A549 (cell line): ENCODE data around the gene RAX. TPM values are rescaled to one million over a fixed set of nuclear protein-coding genes. Genes with fewer than 3 reads are reported as not detected.

Experiments used
- ATAC-seq, 2 experiments: fragments of 200-7000 bp in 1 of 2; fragments of >200 bp in 1 of 2; cut with Nextera tagmentation in 1 of 2; cut with Tn5 transposase in 1 of 2; 3 replicates each; pipeline versions ENCODE4 v1.8.0 to v1.9.1; 2018 to 2020; ENCODE audit warnings: mild to moderate bottlenecking in 1 of 2, moderate library complexity in 1 of 2
- CTCF ChIA-PET: fragments of 300-600 bp; sonication (Branson Sonifier 250); formaldehyde crosslinking; extraction: SDS; loops from one replicate; lab custom pipeline; 2021; ENCODE audit warnings: antibody characterized with exemption, inconsistent platforms; lab: Yijun Ruan, JAX
- POLR2A ChIA-PET: fragments of 350-600 bp; formaldehyde crosslinking; extraction: SDS; loops from one replicate; lab custom pipeline; 2021; ENCODE audit warnings: antibody characterized with exemption, inconsistent platforms; lab: Yijun Ruan, JAX
- DNase-seq, 2 experiments: peaks; one replicate each; pipeline versions ENCODE4 v3.0.0 to v3.0.0-alpha.2; 2011 to 2016; ENCODE audit warnings: low read depth in 1 of 2, low spot score in 1 of 2
- FAIRE-seq: peaks from 2 replicates; lab custom pipeline; 2011; peaks lifted over from hg19 to GRCh38; lab: Jason Lieb, UNC
- H3K27ac ChIP-seq, 2 experiments: fragments of >200 bp; sonication (Bioruptor Twin); formaldehyde crosslinking; 3 replicates each; pipeline ENCODE4 v1.5.1; 2016 to 2017
- H3K4me1 ChIP-seq: fragments of >200 bp; sonication (Bioruptor Twin); formaldehyde crosslinking; 3 replicates; pipeline ENCODE4 v1.6.1; 2016
- H3K4me2 ChIP-seq: fragments of >200 bp; sonication (Bioruptor Twin); formaldehyde crosslinking; 3 replicates; pipeline ENCODE4 v1.6.1; 2016
- H3K4me3 ChIP-seq: fragments of >200 bp; sonication (Bioruptor Twin); formaldehyde crosslinking; 3 replicates; pipeline ENCODE4 v1.5.1; 2016
- H3K9me3 ChIP-seq: fragments of >200 bp; sonication (Bioruptor Twin); formaldehyde crosslinking; 3 replicates; pipeline ENCODE4 v1.6.1; 2016
- CBX2 ChIP-seq: fragments of 200-600 bp; sonication (generic); IDR thresholded peaks from 2 replicates; pipeline ENCODE4 v1.6.1; 2016; ENCODE audit warnings: low read depth, mild to moderate bottlenecking, borderline replicate concordance
- CBX8 ChIP-seq: fragments of 200-600 bp; sonication (generic); IDR thresholded peaks from 2 replicates; pipeline ENCODE4 v1.6.1; 2016
- CEBPB ChIP-seq, 2 experiments: fragments of >200 bp in 1 of 2; sonication (Bioruptor Twin) in 1 of 2; formaldehyde crosslinking in 1 of 2; IDR thresholded peaks; 2 replicates each; pipeline ENCODE4 v1.6.1; 2012 to 2016
- CHD2 ChIP-seq: fragments of 150-350 bp; IDR thresholded peaks from 2 replicates; pipeline ENCODE4 v1.6.1; 2014; ENCODE audit warnings: low read length; ENCODE audit not compliant: partially characterized antibody
- EP300 ChIP-seq, 2 experiments: fragments of >200 bp; sonication (Bioruptor Twin); formaldehyde crosslinking; IDR thresholded peaks; 2 replicates in 1 of 2; 3 replicates in 1 of 2; pipeline ENCODE4 v1.6.1; 2016 to 2017
- HDAC2 ChIP-seq: fragments of 200-600 bp; sonication (generic); IDR thresholded peaks from 2 replicates; pipeline ENCODE4 v1.6.1; 2016
- HOXB13 ChIP-seq: fragments of 250-450 bp; sonication (Bioruptor Pico); IDR thresholded peaks from 2 replicates; pipeline ENCODE4 v1.5.0; 2020; ENCODE audit warnings: low read depth, mild to moderate bottlenecking, moderate library complexity
- KDM1A ChIP-seq: fragments of 200-600 bp; sonication (generic); IDR thresholded peaks from 2 replicates; pipeline ENCODE4 v1.6.1; 2016; ENCODE audit warnings: low read depth, mild to moderate bottlenecking
- KDM5A ChIP-seq: fragments of 200-600 bp; sonication (generic); IDR thresholded peaks from 2 replicates; pipeline ENCODE4 v1.6.1; 2016; ENCODE audit warnings: antibody characterized with exemption, mild to moderate bottlenecking
- MAZ ChIP-seq: fragments of 150-350 bp; IDR thresholded peaks from 2 replicates; pipeline ENCODE4 v1.6.1; 2014; ENCODE audit warnings: antibody characterized with exemption, low read depth, low read length, borderline replicate concordance
- NPAS2 ChIP-seq: fragments of 250-450 bp; sonication (Bioruptor Pico); IDR thresholded peaks from 2 replicates; pipeline ENCODE4 v1.8.0; 2022; ENCODE audit warnings: mild to moderate bottlenecking, moderate library complexity, borderline replicate concordance
- POLR2AphosphoS2 ChIP-seq: conservative IDR thresholded peaks from 2 replicates; pipeline ENCODE4 v1.6.1; 2012; ENCODE audit warnings: low read length, improper control_type of control experiment, inconsistent platforms
- RARB ChIP-seq: fragments of 250-450 bp; sonication (Bioruptor Pico); IDR thresholded peaks from 2 replicates; pipeline ENCODE4 v1.8.0; 2021; ENCODE audit warnings: mild to moderate bottlenecking, moderate library complexity
- RNF2 ChIP-seq: fragments of 200-600 bp; sonication (generic); IDR thresholded peaks from 2 replicates; pipeline ENCODE4 v1.6.1; 2016; ENCODE audit warnings: low read depth, mild to moderate bottlenecking, antibody characterized with exemption, moderate library complexity, borderline replicate concordance
- TP53 ChIP-seq: fragments of 250-450 bp; sonication (Bioruptor Pico); IDR thresholded peaks from 2 replicates; pipeline ENCODE4 v1.5.0; 2021; ENCODE audit warnings: mild to moderate bottlenecking, moderate library complexity
- ZFP36 ChIP-seq: fragments of 450-650 bp; IDR thresholded peaks from 2 replicates; pipeline ENCODE4 v1.6.1; 2014; ENCODE audit warnings: borderline replicate concordance; ENCODE audit not compliant: partially characterized antibody
- ZNF302 ChIP-seq: fragments of 250-450 bp; sonication (Bioruptor Pico); IDR thresholded peaks from 2 replicates; pipeline ENCODE4 v1.9.0; 2021; ENCODE audit warnings: inconsistent platforms, mild to moderate bottlenecking, moderate library complexity
- WGBS: methylation state at CpG from one replicate; pipeline ENCODE4 v1.1.6; 2017; ENCODE audit errors: missing lambda C conversion rate; 5-methylcytosine and 5-hydroxymethylcytosine counted together
- polyA plus RNA-seq, 4 experiments: library from polyadenylated mRNA; depleted of rRNA in 3 of 4; stranded (reverse); fragments of >200 nt; fragmentation: RNase III in 1 of 4; extraction: RNeasy Plus Mini Kit Qiagen cat#74134 plus additional on column Dnase treatment in 1 of 4; gene quantifications; 2 replicates in 3 of 4; 3 replicates in 1 of 4; pipeline ENCODE4 v1.2.3, GENCODE V29; 2011 to 2017
- TF ChIP-seq, protein P1 (sequence below): fragments of 450-650 bp; IDR thresholded peaks from 2 replicates; pipeline ENCODE4 v1.6.1; 2014; ENCODE audit warnings: antibody characterized with exemption
- TF ChIP-seq, protein P2 (sequence below): fragments of >200 bp; sonication (Bioruptor Twin); formaldehyde crosslinking; IDR thresholded peaks from 2 replicates; pipeline ENCODE4 v1.6.1; 2016
- TF ChIP-seq, protein P3 (sequence below): fragments of 250-450 bp; sonication (Bioruptor Pico); IDR thresholded peaks from 2 replicates; pipeline ENCODE4 v1.5.0; 2021; ENCODE audit warnings: mild to moderate bottlenecking, moderate library complexity, borderline replicate concordance
- TF ChIP-seq, protein P4 (sequence below): IDR thresholded peaks from 2 replicates; pipeline ENCODE4 v1.6.1; 2012
- TF ChIP-seq, protein P5 (sequence below): fragments of 250-450 bp; sonication (Bioruptor Pico); IDR thresholded peaks from 2 replicates; pipeline ENCODE4 v1.5.0; 2020; ENCODE audit warnings: low read depth, mild to moderate bottlenecking, moderate library complexity

The RAX gene
- polyA plus RNA-seq, 2 of the 4 experiments (the other 2 are of a cell fraction) = not detected

DNA sequence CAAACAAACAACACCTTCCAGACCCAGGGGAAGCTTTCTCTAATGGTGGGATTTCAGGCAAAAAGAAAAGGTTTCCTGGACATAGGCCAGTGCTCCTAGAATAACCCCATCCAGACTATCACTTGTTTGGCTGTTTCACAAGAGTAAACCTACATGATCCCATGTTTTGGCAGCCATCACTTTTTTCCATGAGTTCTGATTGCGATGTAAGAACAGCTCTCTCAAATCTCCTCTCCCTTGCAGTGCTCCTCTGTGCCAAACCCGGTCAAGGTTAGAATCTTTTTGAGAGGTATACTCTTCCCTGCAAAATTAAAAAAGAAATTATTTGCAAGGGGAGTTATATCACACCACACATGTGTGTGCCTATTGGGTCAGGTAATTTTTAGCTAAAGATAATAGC lies 41.4 kb downstream of the RAX start:
- Histone ChIP-seq H3K4me1 (no peaks in the 10 kb centered on the region), H3K27ac (no peak overlapping the region), H3K4me2 (no peak overlapping the region), H3K4me3 (no peak overlapping the region)
- ChIA-PET POLR2A (no interaction called here), CTCF (no interaction called here)
- DNase-seq = no peak
- TF ChIP-seq, protein P1, sequence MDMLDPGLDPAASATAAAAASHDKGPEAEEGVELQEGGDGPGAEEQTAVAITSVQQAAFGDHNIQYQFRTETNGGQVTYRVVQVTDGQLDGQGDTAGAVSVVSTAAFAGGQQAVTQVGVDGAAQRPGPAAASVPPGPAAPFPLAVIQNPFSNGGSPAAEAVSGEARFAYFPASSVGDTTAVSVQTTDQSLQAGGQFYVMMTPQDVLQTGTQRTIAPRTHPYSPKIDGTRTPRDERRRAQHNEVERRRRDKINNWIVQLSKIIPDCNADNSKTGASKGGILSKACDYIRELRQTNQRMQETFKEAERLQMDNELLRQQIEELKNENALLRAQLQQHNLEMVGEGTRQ = no peak
- TF ChIP-seq RARB (CRISPR knock-in tag) = no peak
- TF ChIP-seq, protein P2, sequence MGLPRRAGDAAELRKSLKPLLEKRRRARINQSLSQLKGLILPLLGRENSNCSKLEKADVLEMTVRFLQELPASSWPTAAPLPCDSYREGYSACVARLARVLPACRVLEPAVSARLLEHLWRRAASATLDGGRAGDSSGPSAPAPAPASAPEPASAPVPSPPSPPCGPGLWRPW = no peak
- TF ChIP-seq TP53 (CRISPR knock-in tag) = no peak
- TF ChIP-seq CBX8 = no peak
- no peak for TF ChIP-seq CBX2
- TF ChIP-seq, all 56 proteins: peak for 0
- ATAC-seq = no peak
- 30% methylated on average over 2 of the region's 2 CpGs for WGBS
- no peak for FAIRE-seq
- H3K9me3 ChIP-seq = no peaks in the 10 kb centered on the region

DNA sequence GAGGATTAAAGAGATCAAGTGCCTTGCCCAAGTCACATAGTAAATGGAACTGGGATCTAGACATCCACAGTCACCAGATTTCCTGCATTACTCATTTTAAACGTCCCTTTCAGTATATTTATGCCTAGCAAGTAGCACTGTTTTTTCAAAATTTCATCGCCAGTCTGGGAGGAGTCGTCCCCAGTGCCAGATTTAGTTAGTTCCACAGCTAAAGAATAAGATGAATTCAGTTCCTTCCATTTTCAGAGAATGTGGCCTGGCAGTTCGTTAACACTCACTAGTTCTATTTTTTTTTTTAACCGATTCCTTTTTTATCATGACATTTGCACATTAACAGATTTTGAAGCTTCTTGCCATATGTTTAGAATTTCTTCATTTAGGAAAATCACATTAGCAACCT lies 42.1 kb downstream of the RAX start:
- DNase-seq (no peak), FAIRE-seq (no peak), ATAC-seq (no peak)
- ChIA-PET CTCF (interaction anchor here (1.2 to 1.8 kb wide), 4 partner anchors 9 to 463 kb away, joined by 4 to 9 read pairs (median 6); no protein-coding TSS in a partner anchor), POLR2A (no interaction called here)
- Histone ChIP-seq H3K4me1 (no peaks in the 10 kb centered on the region), H3K4me3 (no peak overlapping the region), H3K9me3 (no peaks in the 10 kb centered on the region), H3K27ac (no peak overlapping the region), H3K4me2 (no peak overlapping the region)
- TF ChIP-seq RNF2 (peak; percentile 96), TP53 (CRISPR knock-in tag) (no peak), EP300 (IDR thresholded peaks at IDR 0.05) (no peak), ZFP36 (peak; percentile 12)
- WGBS = 25% methylated on average over 5 of the region's 5 CpGs

DNA sequence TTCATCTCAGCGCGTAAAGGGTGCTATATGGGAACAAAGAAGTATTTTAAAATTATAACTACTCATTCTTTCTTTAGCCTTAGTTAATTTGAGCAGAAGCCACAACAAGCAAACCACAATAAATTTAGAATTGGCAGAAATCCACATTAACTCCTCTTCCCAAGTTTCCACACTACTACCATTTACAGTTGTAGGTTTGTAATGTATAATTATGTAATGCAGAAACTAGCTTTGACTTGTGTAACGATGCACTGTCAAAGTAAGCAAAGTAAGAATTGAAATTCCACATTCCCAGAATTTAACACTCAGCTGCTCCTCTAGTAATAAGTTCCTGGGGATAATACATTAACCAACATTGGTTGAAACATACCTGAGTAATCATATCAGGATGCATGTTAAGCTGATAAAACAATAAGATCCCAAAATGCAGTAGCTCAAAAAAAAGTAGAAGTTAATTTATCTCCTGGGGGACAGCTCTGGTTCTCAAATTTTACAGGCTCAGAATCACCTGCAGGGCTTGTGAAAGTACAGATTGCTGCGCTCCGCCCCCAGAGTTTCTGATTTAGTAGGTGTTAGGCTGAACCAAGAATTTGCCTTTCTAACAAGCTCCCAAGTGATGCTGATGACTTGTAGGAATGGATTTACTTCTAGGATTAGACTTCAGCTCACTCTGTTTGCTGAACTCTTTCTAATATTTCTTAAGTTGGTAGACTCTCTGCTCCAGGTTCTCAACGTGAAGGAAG lies 43.4 kb downstream of the RAX start:
- 51% methylated on average over 6 of the region's 6 CpGs for WGBS
- CTCF ChIA-PET = interaction anchor here (1.3 to 1.8 kb wide), 4 partner anchors 8 to 462 kb away, joined by 4 to 9 read pairs (median 5); partner anchors contain the start of gene GRP
- H3K4me3 ChIP-seq = no peak overlapping the region
- no peaks in the 10 kb centered on the region for H3K4me1 ChIP-seq
- TF ChIP-seq, protein P3, sequence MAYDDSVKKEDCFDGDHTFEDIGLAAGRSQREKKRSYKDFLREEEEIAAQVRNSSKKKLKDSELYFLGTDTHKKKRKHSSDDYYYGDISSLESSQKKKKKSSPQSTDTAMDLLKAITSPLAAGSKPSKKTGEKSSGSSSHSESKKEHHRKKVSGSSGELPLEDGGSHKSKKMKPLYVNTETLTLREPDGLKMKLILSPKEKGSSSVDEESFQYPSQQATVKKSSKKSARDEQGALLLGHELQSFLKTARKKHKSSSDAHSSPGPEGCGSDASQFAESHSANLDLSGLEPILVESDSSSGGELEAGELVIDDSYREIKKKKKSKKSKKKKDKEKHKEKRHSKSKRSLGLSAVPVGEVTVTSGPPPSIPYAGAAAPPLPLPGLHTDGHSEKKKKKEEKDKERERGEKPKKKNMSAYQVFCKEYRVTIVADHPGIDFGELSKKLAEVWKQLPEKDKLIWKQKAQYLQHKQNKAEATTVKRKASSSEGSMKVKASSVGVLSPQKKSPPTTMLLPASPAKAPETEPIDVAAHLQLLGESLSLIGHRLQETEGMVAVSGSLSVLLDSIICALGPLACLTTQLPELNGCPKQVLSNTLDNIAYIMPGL (CRISPR knock-in tag) = no peak
- TF ChIP-seq HDAC2 = no peak
- TF ChIP-seq, all 56 proteins: peak for 0
- POLR2A ChIA-PET = no interaction called here
- ATAC-seq = no peak
- FAIRE-seq = no peak
- no peaks in the 10 kb centered on the region for H3K9me3 ChIP-seq
- DNase-seq = no peak
- H3K4me2 ChIP-seq = no peak overlapping the region
- no peak overlapping the region for H3K27ac ChIP-seq

DNA sequence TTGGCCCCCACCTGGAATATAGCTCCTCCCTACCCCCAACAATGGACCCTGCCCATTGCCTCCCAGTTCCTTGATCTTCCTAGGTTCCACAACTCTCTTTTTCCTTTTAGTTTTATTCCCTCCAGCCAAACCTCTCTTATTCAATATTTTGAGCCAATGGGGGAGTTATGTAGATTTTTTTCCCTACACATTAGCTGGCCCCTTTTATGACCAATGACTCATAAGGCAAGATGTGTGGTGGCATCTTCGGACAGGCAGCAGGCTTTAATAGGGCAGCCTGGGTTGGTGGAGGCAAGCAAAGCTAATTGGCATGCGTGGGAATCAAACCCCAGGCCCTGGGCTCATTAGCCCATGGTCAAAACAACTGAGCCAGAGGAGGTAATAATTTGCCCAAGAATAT lies 44.1 kb downstream of the RAX start:
- Histone ChIP-seq H3K4me2 (no peak overlapping the region), H3K4me3 (no peak overlapping the region), H3K4me1 (no peaks in the 10 kb centered on the region), H3K27ac (no peak overlapping the region), H3K9me3 (no peaks in the 10 kb centered on the region)
- DNase-seq (no peak), ATAC-seq (no peak), FAIRE-seq (no peak)
- TF ChIP-seq NPAS2 (CRISPR knock-in tag) (no peak), RNF2 (no peak), HOXB13 (CRISPR knock-in tag) (no peak), CHD2 (no peak), POLR2AphosphoS2 (no peak), ZNF302 (CRISPR knock-in tag) (no peak), CEBPB (IDR thresholded peaks at IDR 0.05) (no peak), KDM5A (no peak), MAZ (no peak), KDM1A (no peak)
- TF ChIP-seq, protein P4, sequence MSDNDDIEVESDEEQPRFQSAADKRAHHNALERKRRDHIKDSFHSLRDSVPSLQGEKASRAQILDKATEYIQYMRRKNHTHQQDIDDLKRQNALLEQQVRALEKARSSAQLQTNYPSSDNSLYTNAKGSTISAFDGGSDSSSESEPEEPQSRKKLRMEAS = no peak
- TF ChIP-seq, protein P5, sequence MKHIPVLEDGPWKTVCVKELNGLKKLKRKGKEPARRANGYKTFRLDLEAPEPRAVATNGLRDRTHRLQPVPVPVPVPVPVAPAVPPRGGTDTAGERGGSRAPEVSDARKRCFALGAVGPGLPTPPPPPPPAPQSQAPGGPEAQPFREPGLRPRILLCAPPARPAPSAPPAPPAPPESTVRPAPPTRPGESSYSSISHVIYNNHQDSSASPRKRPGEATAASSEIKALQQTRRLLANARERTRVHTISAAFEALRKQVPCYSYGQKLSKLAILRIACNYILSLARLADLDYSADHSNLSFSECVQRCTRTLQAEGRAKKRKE = no peak
- POLR2A ChIA-PET = no interaction called here
- WGBS = 38% methylated on average over 2 of the region's 2 CpGs
- CTCF ChIA-PET = interaction anchor here (0.7 to 1.8 kb wide), 3 partner anchors 8 to 173 kb away, joined by 3 to 9 read pairs (median 6); partner anchors contain the start of gene GRP
